K562 (cell line): ENCODE data around the gene LGR6. TPM values are rescaled to one million over a fixed set of nuclear protein-coding genes. Genes with fewer than 3 reads are reported as not detected.

Experiments used
- ADNP ChIP-seq: fragments of 200-800 bp; sonication (Bioruptor generic); IDR thresholded peaks from 2 replicates; pipeline ENCODE4 v1.6.1; 2016; ENCODE audit warnings: missing genetic modification characterization, missing compliant biosample characterization
- ARID2 ChIP-seq: fragments of 450-650 bp; IDR thresholded peaks from 2 replicates; pipeline ENCODE4 v1.6.1; 2017; ENCODE audit warnings: antibody characterized with exemption, mild to moderate bottlenecking
- ARNT ChIP-seq, 2 experiments: fragments of 450-650 bp; IDR thresholded peaks; 2 replicates each; pipeline ENCODE4 v1.6.1; 2016; ENCODE audit warnings: mild to moderate bottlenecking in 1 of 2
- ATF7 ChIP-seq: fragments of 450-650 bp; IDR thresholded peaks from 2 replicates; pipeline ENCODE4 v1.7.1; 2014; ENCODE audit warnings: mild to moderate bottlenecking, moderate library complexity
- BDP1 ChIP-seq: IDR thresholded peaks from 3 replicates; pipeline ENCODE4 v1.6.1; 2011; ENCODE audit not compliant: insufficient read length, insufficient read depth
- BRD9 ChIP-seq: fragments of 450-650 bp; IDR thresholded peaks from 2 replicates; pipeline ENCODE4 v1.6.1; 2018; ENCODE audit warnings: low read depth; ENCODE audit not compliant: partially characterized antibody
- CCAR2 ChIP-seq: fragments of 200-400 bp; formaldehyde crosslinking; IDR thresholded peaks from 2 replicates; pipeline ENCODE4 v1.6.1; 2017; ENCODE audit warnings: mild to moderate bottlenecking, low read depth, low read length
- LCOR ChIP-seq: sonication (generic); formaldehyde crosslinking; IDR thresholded peaks from 2 replicates; pipeline ENCODE4 v1.8.0; 2022; ENCODE audit warnings: mild to moderate bottlenecking, missing genetic modification reagents
- NBN ChIP-seq: fragments of 450-650 bp; IDR thresholded peaks from 2 replicates; pipeline ENCODE4 v1.6.1; 2016; ENCODE audit warnings: low read depth, mild to moderate bottlenecking
- SAP30 ChIP-seq: fragments of 200-600 bp; sonication (generic); IDR thresholded peaks from 2 replicates; pipeline ENCODE4 v1.6.1; 2012; ENCODE audit warnings: borderline replicate concordance, low read depth, mild to moderate bottlenecking, moderate library complexity, low read length, control low read depth, inconsistent platforms; ENCODE audit not compliant: insufficient read depth, poor library complexity, severe bottlenecking
- SMARCA5 ChIP-seq: fragments of 450-650 bp; IDR thresholded peaks from 2 replicates; pipeline ENCODE4 v1.6.1; 2016
- SMARCE1 ChIP-seq: fragments of 450-650 bp; IDR thresholded peaks from 2 replicates; pipeline ENCODE4 v1.7.1; 2016; ENCODE audit warnings: mild to moderate bottlenecking
- ZNF384 ChIP-seq: IDR thresholded peaks from 2 replicates; pipeline ENCODE4 v1.6.1; 2012; ENCODE audit warnings: low read depth, low read length, improper control_type of control experiment
- polyA plus RNA-seq, 8 experiments: library from polyadenylated mRNA; depleted of rRNA in 4 of 8; stranded (reverse) in 5 of 8; unstranded in 3 of 8; fragments of >200 nt; fragmentation: Nextera tagmentation in 2 of 8; fragmentation: Illumina TruSeq in 1 of 8; extraction: Ambion mirVana in 2 of 8; extraction: Trizol in 1 of 8; gene quantifications; 2 replicates each; pipeline versions ENCODE4 v1.2.1 to v1.2.3, GENCODE V29; 2011 to 2014; ENCODE audit warnings: inconsistent platforms in 1 of 8, missing spikeins in 1 of 8
- total RNA-seq, 7 experiments: library from RNA; depleted of rRNA in 6 of 7; stranded (reverse); fragments of >200 nt in 6 of 7; fragmentation: Illumina TruSeq in 2 of 7; extraction: Trizol in 2 of 7; gene quantifications; 2 replicates each; pipeline versions ENCODE4 v1.2.1 to v1.2.3, GENCODE V29; 2011 to 2021; ENCODE audit warnings: low replicate concordance in 1 of 7
- TF ChIP-seq, protein P1 (sequence below): fragments of 200-800 bp; sonication (Bioruptor generic); IDR thresholded peaks from 2 replicates; pipeline ENCODE4 v1.6.1; 2016; ENCODE audit warnings: missing genetic modification characterization, missing compliant biosample characterization
- TF ChIP-seq, protein P2 (sequence below): sonication (generic); formaldehyde crosslinking; IDR thresholded peaks from 2 replicates; pipeline ENCODE4 v1.8.1; 2023; ENCODE audit warnings: mild to moderate bottlenecking, missing genetic modification reagents
- TF ChIP-seq, protein P3 (sequence below): fragments of 250-450 bp; sonication (Bioruptor Pico); IDR thresholded peaks from 2 replicates; pipeline ENCODE4 v1.5.0; 2021
- TF ChIP-seq, protein P4 (sequence below): fragments of 250-450 bp; sonication (Bioruptor Pico); IDR thresholded peaks from 2 replicates; pipeline ENCODE4 v1.4.0; 2020; ENCODE audit warnings: mild to moderate bottlenecking, moderate library complexity

The LGR6 gene
- total and polyA plus RNA-seq, 9 of the 15 experiments (the other 6 are each of a cell fraction or from before 2014, with no cell fraction given) = 0.01 to 0.54 (median 0.17) TPM; not detected in 1

DNA sequence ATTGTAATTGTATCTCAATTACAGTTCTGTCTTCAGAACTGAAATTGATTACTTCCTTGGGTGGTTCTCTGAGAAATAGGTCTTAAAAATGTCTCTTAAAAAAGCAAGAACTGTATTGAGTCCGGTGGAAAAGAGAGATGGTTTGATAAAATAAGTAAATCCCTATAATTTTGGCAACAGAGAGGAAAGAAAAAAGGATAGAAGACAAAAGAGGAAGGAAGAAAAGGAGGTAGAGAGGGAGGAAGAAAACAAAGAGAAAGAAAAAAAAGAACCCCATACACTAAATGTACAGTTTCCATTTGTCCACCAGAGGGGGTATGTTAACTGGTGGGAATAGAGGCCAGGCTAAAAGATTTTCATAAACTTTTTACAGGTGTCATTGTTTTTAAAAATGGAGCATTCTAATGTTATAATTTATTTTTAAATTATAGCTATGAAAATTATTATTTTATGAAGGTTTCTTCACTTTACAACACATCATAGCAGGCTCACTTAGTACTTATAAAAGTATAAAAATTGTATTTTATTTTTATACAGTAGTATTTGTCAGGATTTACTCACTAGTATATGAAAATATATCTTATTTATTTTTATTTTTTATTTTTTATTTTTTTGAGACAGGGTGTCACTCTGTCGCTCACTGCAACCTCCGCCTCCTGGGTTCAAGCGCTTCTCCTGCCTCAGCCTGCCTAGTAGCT is 150.2 kb downstream of the LGR6 start (continued):
- TF ChIP-seq, protein P1, sequence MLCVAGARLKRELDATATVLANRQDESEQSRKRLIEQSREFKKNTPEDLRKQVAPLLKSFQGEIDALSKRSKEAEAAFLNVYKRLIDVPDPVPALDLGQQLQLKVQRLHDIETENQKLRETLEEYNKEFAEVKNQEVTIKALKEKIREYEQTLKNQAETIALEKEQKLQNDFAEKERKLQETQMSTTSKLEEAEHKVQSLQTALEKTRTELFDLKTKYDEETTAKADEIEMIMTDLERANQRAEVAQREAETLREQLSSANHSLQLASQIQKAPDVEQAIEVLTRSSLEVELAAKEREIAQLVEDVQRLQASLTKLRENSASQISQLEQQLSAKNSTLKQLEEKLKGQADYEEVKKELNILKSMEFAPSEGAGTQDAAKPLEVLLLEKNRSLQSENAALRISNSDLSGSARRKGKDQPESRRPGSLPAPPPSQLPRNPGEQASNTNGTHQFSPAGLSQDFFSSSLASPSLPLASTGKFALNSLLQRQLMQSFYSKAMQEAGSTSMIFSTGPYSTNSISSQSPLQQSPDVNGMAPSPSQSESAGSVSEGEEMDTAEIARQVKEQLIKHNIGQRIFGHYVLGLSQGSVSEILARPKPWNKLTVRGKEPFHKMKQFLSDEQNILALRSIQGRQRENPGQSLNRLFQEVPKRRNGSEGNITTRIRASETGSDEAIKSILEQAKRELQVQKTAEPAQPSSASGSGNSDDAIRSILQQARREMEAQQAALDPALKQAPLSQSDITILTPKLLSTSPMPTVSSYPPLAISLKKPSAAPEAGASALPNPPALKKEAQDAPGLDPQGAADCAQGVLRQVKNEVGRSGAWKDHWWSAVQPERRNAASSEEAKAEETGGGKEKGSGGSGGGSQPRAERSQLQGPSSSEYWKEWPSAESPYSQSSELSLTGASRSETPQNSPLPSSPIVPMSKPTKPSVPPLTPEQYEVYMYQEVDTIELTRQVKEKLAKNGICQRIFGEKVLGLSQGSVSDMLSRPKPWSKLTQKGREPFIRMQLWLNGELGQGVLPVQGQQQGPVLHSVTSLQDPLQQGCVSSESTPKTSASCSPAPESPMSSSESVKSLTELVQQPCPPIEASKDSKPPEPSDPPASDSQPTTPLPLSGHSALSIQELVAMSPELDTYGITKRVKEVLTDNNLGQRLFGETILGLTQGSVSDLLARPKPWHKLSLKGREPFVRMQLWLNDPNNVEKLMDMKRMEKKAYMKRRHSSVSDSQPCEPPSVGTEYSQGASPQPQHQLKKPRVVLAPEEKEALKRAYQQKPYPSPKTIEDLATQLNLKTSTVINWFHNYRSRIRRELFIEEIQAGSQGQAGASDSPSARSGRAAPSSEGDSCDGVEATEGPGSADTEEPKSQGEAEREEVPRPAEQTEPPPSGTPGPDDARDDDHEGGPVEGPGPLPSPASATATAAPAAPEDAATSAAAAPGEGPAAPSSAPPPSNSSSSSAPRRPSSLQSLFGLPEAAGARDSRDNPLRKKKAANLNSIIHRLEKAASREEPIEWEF = no peak
- TF ChIP-seq, protein P2, sequence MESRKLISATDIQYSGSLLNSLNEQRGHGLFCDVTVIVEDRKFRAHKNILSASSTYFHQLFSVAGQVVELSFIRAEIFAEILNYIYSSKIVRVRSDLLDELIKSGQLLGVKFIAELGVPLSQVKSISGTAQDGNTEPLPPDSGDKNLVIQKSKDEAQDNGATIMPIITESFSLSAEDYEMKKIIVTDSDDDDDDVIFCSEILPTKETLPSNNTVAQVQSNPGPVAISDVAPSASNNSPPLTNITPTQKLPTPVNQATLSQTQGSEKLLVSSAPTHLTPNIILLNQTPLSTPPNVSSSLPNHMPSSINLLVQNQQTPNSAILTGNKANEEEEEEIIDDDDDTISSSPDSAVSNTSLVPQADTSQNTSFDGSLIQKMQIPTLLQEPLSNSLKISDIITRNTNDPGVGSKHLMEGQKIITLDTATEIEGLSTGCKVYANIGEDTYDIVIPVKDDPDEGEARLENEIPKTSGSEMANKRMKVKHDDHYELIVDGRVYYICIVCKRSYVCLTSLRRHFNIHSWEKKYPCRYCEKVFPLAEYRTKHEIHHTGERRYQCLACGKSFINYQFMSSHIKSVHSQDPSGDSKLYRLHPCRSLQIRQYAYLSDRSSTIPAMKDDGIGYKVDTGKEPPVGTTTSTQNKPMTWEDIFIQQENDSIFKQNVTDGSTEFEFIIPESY (CRISPR knock-in tag) = no peak
- TF ChIP-seq, protein P3, sequence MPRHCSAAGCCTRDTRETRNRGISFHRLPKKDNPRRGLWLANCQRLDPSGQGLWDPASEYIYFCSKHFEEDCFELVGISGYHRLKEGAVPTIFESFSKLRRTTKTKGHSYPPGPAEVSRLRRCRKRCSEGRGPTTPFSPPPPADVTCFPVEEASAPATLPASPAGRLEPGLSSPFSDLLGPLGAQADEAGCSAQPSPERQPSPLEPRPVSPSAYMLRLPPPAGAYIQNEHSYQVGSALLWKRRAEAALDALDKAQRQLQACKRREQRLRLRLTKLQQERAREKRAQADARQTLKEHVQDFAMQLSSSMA (CRISPR knock-in tag) = no peak
- TF ChIP-seq SAP30 (no peak), SMARCE1 (0 out of 2 replicates have a peak, but pooled peaks have one; percentile 36), ADNP (tag) (no peak), NBN (peak; percentile 68; the same call in 1 of the 2 replicates), ARID2 (peak; percentile 39; the same call in 1 of the 2 replicates), ZNF384 (peak; percentile 89), BDP1 (no peak), CCAR2 (no peak), ARNT (IDR thresholded peaks at IDR 0.05) (0 out of 4 replicates have a peak, but pooled peaks of 1 of the 2 experiments have one; percentile 40), BRD9 (peak; percentile 66), ATF7 (no peak), SMARCA5 (peak; percentile 54; the same call in 1 of the 2 replicates), LCOR (CRISPR knock-in tag) (no peak)
- TF ChIP-seq, protein P4, sequence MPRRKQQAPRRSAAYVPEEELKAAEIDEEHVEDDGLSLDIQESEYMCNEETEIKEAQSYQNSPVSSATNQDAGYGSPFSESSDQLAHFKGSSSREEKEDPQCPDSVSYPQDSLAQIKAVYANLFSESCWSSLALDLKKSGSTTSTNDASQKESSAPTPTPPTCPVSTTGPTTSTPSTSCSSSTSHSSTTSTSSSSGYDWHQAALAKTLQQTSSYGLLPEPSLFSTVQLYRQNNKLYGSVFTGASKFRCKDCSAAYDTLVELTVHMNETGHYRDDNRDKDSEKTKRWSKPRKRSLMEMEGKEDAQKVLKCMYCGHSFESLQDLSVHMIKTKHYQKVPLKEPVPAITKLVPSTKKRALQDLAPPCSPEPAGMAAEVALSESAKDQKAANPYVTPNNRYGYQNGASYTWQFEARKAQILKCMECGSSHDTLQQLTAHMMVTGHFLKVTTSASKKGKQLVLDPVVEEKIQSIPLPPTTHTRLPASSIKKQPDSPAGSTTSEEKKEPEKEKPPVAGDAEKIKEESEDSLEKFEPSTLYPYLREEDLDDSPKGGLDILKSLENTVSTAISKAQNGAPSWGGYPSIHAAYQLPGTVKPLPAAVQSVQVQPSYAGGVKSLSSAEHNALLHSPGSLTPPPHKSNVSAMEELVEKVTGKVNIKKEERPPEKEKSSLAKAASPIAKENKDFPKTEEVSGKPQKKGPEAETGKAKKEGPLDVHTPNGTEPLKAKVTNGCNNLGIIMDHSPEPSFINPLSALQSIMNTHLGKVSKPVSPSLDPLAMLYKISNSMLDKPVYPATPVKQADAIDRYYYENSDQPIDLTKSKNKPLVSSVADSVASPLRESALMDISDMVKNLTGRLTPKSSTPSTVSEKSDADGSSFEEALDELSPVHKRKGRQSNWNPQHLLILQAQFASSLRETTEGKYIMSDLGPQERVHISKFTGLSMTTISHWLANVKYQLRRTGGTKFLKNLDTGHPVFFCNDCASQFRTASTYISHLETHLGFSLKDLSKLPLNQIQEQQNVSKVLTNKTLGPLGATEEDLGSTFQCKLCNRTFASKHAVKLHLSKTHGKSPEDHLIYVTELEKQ (CRISPR knock-in tag) = no peak
